Measurements from ENCODE around the gene BOD1. TPM values are rescaled to one million over a fixed set of nuclear protein-coding genes. Genes with fewer than 3 reads are reported as not detected.
A peak's percentile ranks its signal among the peaks of the same experiment; 100 is the strongest.
"Not testable (repeated sequence)": the region's sequence is repeated elsewhere in the genome, so short reads cannot be mapped to it uniquely, and the experiment has no call there.

Gene BOD1
- polyA plus RNA-seq, 4 donors = 108 to 125 (median 117) TPM

DNA sequence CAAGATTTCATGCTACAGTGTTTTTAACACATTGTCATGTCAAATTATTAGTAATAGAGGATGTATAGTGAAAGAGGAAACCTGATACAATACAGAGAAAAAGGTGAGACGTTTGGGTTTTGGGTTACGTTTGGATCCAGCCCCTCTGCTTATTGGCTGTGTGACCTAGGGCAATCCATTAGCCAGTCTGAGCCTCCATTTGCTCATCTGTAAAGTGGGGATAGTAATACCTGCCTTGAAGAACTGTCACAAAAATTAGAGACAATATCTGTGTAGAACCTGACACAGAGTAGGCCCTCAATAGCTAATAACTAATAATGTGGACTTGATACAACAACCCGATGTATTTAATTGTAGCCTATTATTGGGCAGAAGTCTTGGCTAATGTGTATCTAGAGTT lies 4.3 kb upstream of the BOD1 start:
- DNase-seq (ENCODE audit: low read depth in 4 of 4, low spot score in 2 of 4) = no peak

- peak in 1 of 4 donors; percentile 60 for DNase-seq (ENCODE audit: low read depth in 4 of 4, low spot score in 2 of 4)
Observed at GRCh38 chr5:173618927-173619519, 2.6 kb upstream of the BOD1 start.

GRCh38 chr5:173615884-173616576 lies 420 bp downstream of the BOD1 start:
- peak in 2 of 4 donors; percentile 32 to 66 for DNase-seq (ENCODE audit: low read depth in 4 of 4, low spot score in 2 of 4)

- no peak for DNase-seq (ENCODE audit: low read depth in 4 of 4, low spot score in 2 of 4)
Observed at GRCh38 chr5:173614591-173614990, 1.9 kb downstream of the BOD1 start.

DNA sequence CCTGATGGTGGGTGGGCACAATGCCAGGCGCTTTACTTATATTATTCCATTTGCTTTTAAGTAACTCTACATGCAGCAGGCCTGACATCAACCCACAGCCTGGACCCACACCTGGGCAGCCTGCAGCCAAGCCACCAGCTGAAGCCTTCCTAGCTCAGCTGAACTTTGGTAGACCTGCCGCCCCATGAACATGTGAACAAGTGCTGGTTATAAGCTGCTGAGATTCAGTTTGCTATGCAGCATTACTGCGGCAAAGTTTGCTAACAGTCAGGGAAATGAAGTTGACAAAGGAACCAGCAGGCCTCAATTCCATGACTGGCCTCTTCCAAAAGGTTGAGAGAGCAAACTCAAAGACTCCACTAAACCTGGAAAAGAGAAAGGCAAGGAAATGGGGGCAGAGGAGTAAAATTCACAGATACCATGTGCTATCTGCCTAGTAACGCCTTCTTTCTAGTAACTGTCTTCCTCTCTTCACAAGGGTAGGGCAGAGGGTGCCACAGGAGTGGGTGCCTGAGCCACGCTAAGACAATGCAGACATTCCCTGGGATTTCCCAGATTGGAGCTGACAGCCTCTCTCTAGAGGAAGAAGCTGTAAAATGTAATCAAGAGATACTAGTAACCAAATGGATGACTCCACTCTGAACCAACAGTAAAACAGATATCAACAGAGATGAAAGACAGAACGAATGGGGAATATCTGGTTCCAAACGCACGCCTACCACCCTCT lies 2.9 kb downstream of the BOD1 start:
- DNase-seq (ENCODE audit: low read depth in 4 of 4, low spot score in 2 of 4) = no peak

GRCh38 chr5:173612948-173613347 lies 3.5 kb downstream of the BOD1 start:
- DNase-seq (ENCODE audit: low read depth in 4 of 4, low spot score in 2 of 4) = no peak

DNA sequence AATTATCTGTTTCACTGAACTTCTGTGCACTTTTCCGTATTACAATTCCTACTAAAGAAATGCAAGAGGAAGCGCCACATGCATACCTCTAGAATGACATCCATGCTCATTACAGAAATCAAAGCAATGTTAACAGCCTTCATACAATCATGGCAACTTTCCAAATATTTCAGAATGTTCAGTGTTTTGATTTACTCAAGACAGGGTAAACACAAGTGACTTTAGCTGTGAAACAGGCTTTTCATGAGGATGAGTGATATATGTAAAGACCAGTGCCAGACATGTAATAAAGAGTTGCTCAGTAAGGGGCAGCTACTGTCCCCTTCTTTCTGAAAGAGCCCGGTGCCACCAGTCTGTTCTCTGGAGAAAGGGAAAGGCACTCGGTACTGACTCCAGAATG lies 4.7 kb downstream of the BOD1 start:
- no peak for DNase-seq (ENCODE audit: low read depth in 4 of 4, low spot score in 2 of 4)

DNA sequence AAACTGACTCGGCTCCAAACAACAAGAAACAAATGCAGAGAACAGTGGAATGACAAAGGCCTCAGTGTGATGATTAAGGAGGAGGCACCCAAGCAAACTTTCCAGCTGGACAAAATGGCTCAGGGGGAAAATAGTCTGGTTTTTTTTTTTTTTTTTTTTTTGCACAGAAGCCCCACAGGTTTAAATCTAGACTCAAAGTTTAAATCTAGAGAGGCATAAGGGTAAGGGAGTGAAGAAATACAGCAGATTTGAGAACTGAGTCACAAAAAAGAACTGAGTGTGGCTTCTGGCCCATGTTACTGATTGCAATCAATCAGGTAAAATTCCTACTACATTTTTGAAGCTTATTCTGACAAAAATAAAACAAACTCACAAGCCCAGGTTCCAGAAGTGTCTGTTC lies 12.3 kb downstream of the BOD1 start:
- DNase-seq (ENCODE audit: low read depth in 4 of 4, low spot score in 2 of 4) = no peak

- no peak for DNase-seq (ENCODE audit: low read depth in 4 of 4, low spot score in 2 of 4)
Observed at GRCh38 chr5:173602423-173602822, 14.0 kb downstream of the BOD1 start.

- DNase-seq (ENCODE audit: low read depth in 4 of 4, low spot score in 2 of 4) = no peak
Observed at GRCh38 chr5:173598686-173599085, 17.8 kb downstream of the BOD1 start.

- DNase-seq (ENCODE audit: low read depth in 4 of 4, low spot score in 2 of 4) = no peak
Observed at GRCh38 chr5:173597304-173597703, 19.1 kb downstream of the BOD1 start.

- DNase-seq (ENCODE audit: low read depth in 4 of 4, low spot score in 2 of 4) = no peak
Observed at GRCh38 chr5:173595841-173596240, 20.6 kb downstream of the BOD1 start.

DNA sequence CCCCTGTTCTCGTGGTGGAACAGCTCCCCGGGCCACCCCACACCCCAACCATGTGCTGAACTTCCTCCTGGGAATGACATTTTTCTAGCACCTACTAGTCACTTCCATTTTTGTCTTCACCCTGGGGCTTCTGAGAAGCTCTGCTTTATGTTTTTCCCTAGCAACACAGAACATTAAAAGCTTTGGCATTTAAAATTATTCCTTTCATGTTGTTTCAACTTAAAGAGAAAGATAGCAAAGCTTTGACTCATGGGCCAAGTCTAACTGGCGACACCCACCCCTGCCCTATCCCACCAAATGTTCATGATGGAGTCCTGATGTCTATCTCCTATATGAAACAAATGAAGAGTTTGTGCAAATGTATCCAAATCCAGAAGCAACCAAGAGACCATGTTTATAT lies 22.4 kb downstream of the BOD1 start:
- no peak for DNase-seq (ENCODE audit: low read depth in 4 of 4, low spot score in 2 of 4)

- no peak for DNase-seq (ENCODE audit: low read depth in 4 of 4, low spot score in 2 of 4)
Observed at GRCh38 chr5:173592050-173592669, 24.3 kb downstream of the BOD1 start.

DNA sequence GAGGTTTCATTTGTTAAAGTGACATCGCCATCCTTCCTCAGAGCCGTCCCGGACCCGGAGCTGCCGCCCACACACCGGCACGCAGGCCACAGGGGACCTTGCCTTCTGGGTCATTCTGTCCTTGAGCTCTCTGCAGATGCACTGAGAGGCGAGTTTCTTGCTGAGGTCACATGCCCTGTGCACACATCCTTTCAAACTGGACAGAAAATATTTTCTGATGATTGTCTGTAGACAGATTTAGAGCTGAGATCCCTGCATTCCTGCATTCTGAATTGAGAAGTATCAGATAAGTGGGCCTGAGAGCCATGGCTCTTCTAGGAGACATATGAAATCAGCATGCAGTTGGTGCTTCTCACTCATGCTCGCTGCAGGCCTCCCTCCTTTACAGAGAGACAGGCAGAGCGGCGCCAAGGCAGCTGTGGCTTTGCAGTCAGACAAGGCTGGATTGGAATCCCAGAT lies 25.4 kb downstream of the BOD1 start:
- DNase-seq (ENCODE audit: low read depth in 4 of 4, low spot score in 2 of 4) = no peak

DNA sequence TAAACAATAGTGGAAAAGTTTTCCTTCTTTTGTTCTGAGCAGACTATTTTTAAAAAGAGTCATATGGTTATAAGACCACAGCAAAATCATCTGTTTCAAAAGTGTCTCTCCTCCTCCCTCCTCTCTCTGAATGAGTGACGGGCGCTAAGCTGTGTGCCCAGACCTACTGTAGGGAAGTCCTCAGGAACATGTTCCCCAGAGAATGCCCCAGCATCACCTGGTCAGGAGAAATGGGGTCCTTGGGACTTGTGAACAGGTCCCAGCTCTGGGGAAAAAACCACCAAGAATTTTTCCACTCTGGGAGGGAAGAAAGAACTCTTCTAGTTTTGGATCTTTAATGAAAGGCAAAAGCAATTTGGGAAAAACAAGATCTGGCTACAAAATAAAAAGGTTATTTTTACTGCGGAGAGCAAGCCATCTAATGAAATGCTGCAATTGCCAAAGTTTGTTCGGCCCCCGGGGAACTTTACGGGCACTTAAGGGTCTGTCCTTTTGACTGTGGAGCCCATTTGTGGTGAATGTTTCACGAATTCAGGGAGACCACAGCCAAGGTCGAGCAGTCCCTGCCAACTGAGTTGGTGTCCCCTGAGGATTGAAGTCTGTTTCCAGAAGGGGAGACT lies 25.9 kb downstream of the BOD1 start:
- no peak for DNase-seq (ENCODE audit: low read depth in 4 of 4, low spot score in 2 of 4)

- DNase-seq (ENCODE audit: low read depth in 4 of 4, low spot score in 2 of 4) = not testable (repeated sequence)
Observed at GRCh38 chr5:173586133-173586532, 30.3 kb downstream of the BOD1 start.

DNA sequence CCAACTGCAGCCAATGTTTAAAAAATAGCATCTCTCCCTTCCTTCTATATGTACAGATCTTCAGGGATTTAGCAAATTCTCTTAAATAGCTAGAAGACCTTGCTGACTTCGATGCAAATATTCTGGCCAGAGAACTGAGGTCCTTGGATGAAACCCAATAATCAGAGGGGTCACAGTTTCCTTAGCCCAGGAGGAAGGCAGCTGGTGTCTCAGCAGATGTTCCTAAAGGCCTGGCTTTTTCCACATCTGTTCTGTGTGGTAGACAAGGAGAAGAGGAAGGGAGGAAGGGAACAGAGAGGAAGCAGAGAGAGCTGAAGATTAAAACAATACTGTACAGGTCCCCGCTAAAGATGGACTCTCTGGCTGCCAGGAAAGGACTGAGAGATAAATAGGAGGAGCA lies 33.1 kb downstream of the BOD1 start:
- DNase-seq (ENCODE audit: low read depth in 4 of 4, low spot score in 2 of 4) = no peak

- no peak for DNase-seq (ENCODE audit: low read depth in 4 of 4, low spot score in 2 of 4)
Observed at GRCh38 chr5:173582216-173583111, 34.0 kb downstream of the BOD1 start.

All from left renal cortex interstitium (tissue), 4 donors.